MM.1S (cell line): ENCODE measurements around the gene POM121.
"Not testable (repeated sequence)": the region's sequence is repeated elsewhere in the genome, so short reads cannot be mapped to it uniquely, and the experiment has no call there.

Source experiments
- DNase-seq: peaks from one replicate; pipeline ENCODE4 v3.0.0-alpha.2; 2015
- H2AFZ ChIP-seq: fragments of 300-600 bp; sonication (generic); 2 replicates; pipeline ENCODE4 v1.6.0; 2016; ENCODE audit warnings: antibody characterized with exemption, low read length
- H3F3A ChIP-seq: fragments of 300-600 bp; sonication (generic); 2 replicates; pipeline ENCODE4 v1.6.1; 2016; ENCODE audit warnings: mild to moderate bottlenecking, antibody characterized with exemption, low read length, moderate library complexity, mixed read lengths; ENCODE audit not compliant: insufficient read depth
- H3K27ac ChIP-seq: fragments of 300-600 bp; sonication (generic); 2 replicates; pipeline ENCODE4 v1.5.1; 2016; ENCODE audit warnings: mild to moderate bottlenecking, low read length
- H3K27me3 ChIP-seq: fragments of 300-600 bp; sonication (generic); replicated peaks from 2 replicates; pipeline ENCODE4 v1.6.0; 2016; ENCODE audit warnings: low read length; ENCODE audit not compliant: insufficient read depth
- H3K36me3 ChIP-seq: fragments of 300-600 bp; sonication (generic); replicated peaks from 2 replicates; pipeline ENCODE4 v1.6.1; 2016; ENCODE audit warnings: mild to moderate bottlenecking, low read length, mixed read lengths; ENCODE audit not compliant: insufficient read depth
- H3K4me1 ChIP-seq: fragments of 300-600 bp; sonication (generic); 2 replicates; pipeline ENCODE4 v1.6.1; 2016; ENCODE audit warnings: low read length, mixed read lengths
- H3K4me2 ChIP-seq: fragments of 300-600 bp; sonication (generic); 2 replicates; pipeline ENCODE4 v1.6.0; 2016; ENCODE audit warnings: low read depth, low read length
- H3K4me3 ChIP-seq: fragments of 300-600 bp; sonication (generic); 2 replicates; pipeline ENCODE4 v1.5.1; 2016; ENCODE audit warnings: low read length, mixed read lengths
- H3K79me2 ChIP-seq: fragments of 300-600 bp; sonication (generic); 2 replicates; pipeline ENCODE4 v1.6.1; 2016; ENCODE audit warnings: mixed run types, low read length, mixed read lengths
- H3K9ac ChIP-seq: fragments of 300-600 bp; sonication (generic); 2 replicates; pipeline ENCODE4 v1.6.1; 2016; ENCODE audit warnings: low read length, mixed read lengths
- H3K9me2 ChIP-seq: fragments of 300-600 bp; sonication (generic); replicated peaks from 2 replicates; pipeline ENCODE4 v1.6.1; 2016; ENCODE audit warnings: mild to moderate bottlenecking, low read length, mixed read lengths; ENCODE audit not compliant: insufficient read depth
- H3K9me3 ChIP-seq: fragments of 300-600 bp; sonication (generic); replicated peaks from 2 replicates; pipeline ENCODE4 v1.6.1; 2016; ENCODE audit warnings: mild to moderate bottlenecking, low read length, mixed read lengths; ENCODE audit not compliant: insufficient read depth
- H4K20me1 ChIP-seq: fragments of 300-600 bp; sonication (generic); 2 replicates; pipeline ENCODE4 v1.6.1; 2016; ENCODE audit warnings: mild to moderate bottlenecking, low read length, moderate library complexity, mixed read lengths; ENCODE audit not compliant: insufficient read depth
- CTCF ChIP-seq: fragments of 300-600 bp; sonication (generic); IDR thresholded peaks from 2 replicates; pipeline ENCODE4 v1.5.1; 2016; ENCODE audit warnings: antibody characterized with exemption, low read length, mixed read lengths
- EZH2 ChIP-seq: fragments of 300-600 bp; sonication (generic); optimal IDR thresholded peaks from 2 replicates; pipeline ENCODE3; 2017; ENCODE audit warnings: low read depth, mild to moderate bottlenecking, antibody characterized with exemption, low read length, mixed read lengths
- EZH2phosphoT487 ChIP-seq: fragments of 300-600 bp; sonication (generic); IDR thresholded peaks from 2 replicates; pipeline ENCODE4 v1.6.1; 2018; ENCODE audit warnings: antibody characterized with exemption, low read length

POM121 gene

GRCh38 chr7:72925546-72926120 is 738 bp downstream of the POM121 start:
- no peak for TF ChIP-seq CTCF
- TF ChIP-seq EZH2phosphoT487: no peak
- no peak for TF ChIP-seq EZH2
- Histone ChIP-seq H3K9me3 (no peaks in the 10 kb centered on the region), H3F3A (peaks cover 7% of the 10 kb centered on the region), H3K79me2 (peaks cover 47% of the 10 kb centered on the region), H3K27me3 (no peaks in the 10 kb centered on the region), H3K4me3 (peak overlapping the region; percentile 91), H3K4me1 (peaks cover 6% of the 10 kb centered on the region; the same call in 1 of the 2 replicates), H3K9ac (peak overlapping the region; percentile 85), H3K36me3 (peaks cover 4% of the 10 kb centered on the region; the same call in 1 of the 2 replicates), H2AFZ (peak overlapping the region; percentile 70), H4K20me1 (no peaks in the 10 kb centered on the region), H3K27ac (peak overlapping the region; percentile 78; the same call in 1 of the 2 replicates), H3K4me2 (peak overlapping the region; percentile 77), H3K9me2 (no peaks in the 10 kb centered on the region)
- DNase-seq: no peak

GRCh38 chr7:72927791-72928190 is 2.9 kb downstream of the POM121 start:
- not testable (repeated sequence) for H2AFZ ChIP-seq, H3K9me2 ChIP-seq, H4K20me1 ChIP-seq, H3K4me3 ChIP-seq, H3K27me3 ChIP-seq, H3K27ac ChIP-seq, H3K9ac ChIP-seq, DNase-seq, H3K9me3 ChIP-seq, H3K4me2 ChIP-seq, H3K36me3 ChIP-seq, H3F3A ChIP-seq, H3K4me1 ChIP-seq
- peaks cover 31% of the 10 kb centered on the region for H3K79me2 ChIP-seq

- not testable (repeated sequence) for H3K36me3 ChIP-seq, H3K27ac ChIP-seq, H3K9me2 ChIP-seq, H3F3A ChIP-seq, H3K4me1 ChIP-seq, H3K27me3 ChIP-seq, H3K9me3 ChIP-seq, H3K4me2 ChIP-seq, H4K20me1 ChIP-seq, H2AFZ ChIP-seq, H3K9ac ChIP-seq, H3K4me3 ChIP-seq, DNase-seq
- H3K79me2 ChIP-seq: peaks cover 31% of the 10 kb centered on the region
Observed at GRCh38 chr7:72928216-72928615, 3.3 kb downstream of the POM121 start.

GRCh38 chr7:72942022-72942705 is 17.3 kb downstream of the POM121 start:
- not testable (repeated sequence) for H3K9me3 ChIP-seq, H3K4me3 ChIP-seq, H3K9ac ChIP-seq, H3K79me2 ChIP-seq, H3F3A ChIP-seq, H3K36me3 ChIP-seq, H2AFZ ChIP-seq, H3K9me2 ChIP-seq, DNase-seq, H3K27ac ChIP-seq, H3K4me1 ChIP-seq, H4K20me1 ChIP-seq, H3K4me2 ChIP-seq, H3K27me3 ChIP-seq

GRCh38 chr7:72942956-72943355 is 18.1 kb downstream of the POM121 start:
- not testable (repeated sequence) for H3K9me3 ChIP-seq, H3K27me3 ChIP-seq, H4K20me1 ChIP-seq, DNase-seq, H3F3A ChIP-seq, H3K9ac ChIP-seq, H3K4me3 ChIP-seq, H3K27ac ChIP-seq, H3K4me1 ChIP-seq, H2AFZ ChIP-seq, H3K9me2 ChIP-seq, H3K36me3 ChIP-seq, H3K79me2 ChIP-seq, H3K4me2 ChIP-seq

GRCh38 chr7:72944937-72945336 is 20.0 kb downstream of the POM121 start:
- H3K9me2 ChIP-seq, H3K4me2 ChIP-seq, H3K27me3 ChIP-seq, H3K36me3 ChIP-seq, DNase-seq, H2AFZ ChIP-seq, H3K4me3 ChIP-seq, H3K27ac ChIP-seq, H4K20me1 ChIP-seq, H3K9me3 ChIP-seq, H3K4me1 ChIP-seq, H3K79me2 ChIP-seq, H3K9ac ChIP-seq, H3F3A ChIP-seq: not testable (repeated sequence)

GRCh38 chr7:72945597-72945996 is 20.7 kb downstream of the POM121 start:
- H3K9me3 ChIP-seq, H3K4me2 ChIP-seq, H3K9me2 ChIP-seq, H3K36me3 ChIP-seq, H3F3A ChIP-seq, DNase-seq, H4K20me1 ChIP-seq, H2AFZ ChIP-seq, H3K4me1 ChIP-seq, H3K9ac ChIP-seq, H3K27ac ChIP-seq, H3K79me2 ChIP-seq, H3K4me3 ChIP-seq, H3K27me3 ChIP-seq: not testable (repeated sequence)
